LNCAP (cell line): ENCODE data around the gene SYNE2.

Experiments used
- TF ChIP-seq, protein P1 (sequence below): fragments of 450-650 bp; IDR thresholded peaks from 2 replicates; pipeline ENCODE4 v1.5.1; 2017; ENCODE audit warnings: mild to moderate bottlenecking

Gene SYNE2

DNA sequence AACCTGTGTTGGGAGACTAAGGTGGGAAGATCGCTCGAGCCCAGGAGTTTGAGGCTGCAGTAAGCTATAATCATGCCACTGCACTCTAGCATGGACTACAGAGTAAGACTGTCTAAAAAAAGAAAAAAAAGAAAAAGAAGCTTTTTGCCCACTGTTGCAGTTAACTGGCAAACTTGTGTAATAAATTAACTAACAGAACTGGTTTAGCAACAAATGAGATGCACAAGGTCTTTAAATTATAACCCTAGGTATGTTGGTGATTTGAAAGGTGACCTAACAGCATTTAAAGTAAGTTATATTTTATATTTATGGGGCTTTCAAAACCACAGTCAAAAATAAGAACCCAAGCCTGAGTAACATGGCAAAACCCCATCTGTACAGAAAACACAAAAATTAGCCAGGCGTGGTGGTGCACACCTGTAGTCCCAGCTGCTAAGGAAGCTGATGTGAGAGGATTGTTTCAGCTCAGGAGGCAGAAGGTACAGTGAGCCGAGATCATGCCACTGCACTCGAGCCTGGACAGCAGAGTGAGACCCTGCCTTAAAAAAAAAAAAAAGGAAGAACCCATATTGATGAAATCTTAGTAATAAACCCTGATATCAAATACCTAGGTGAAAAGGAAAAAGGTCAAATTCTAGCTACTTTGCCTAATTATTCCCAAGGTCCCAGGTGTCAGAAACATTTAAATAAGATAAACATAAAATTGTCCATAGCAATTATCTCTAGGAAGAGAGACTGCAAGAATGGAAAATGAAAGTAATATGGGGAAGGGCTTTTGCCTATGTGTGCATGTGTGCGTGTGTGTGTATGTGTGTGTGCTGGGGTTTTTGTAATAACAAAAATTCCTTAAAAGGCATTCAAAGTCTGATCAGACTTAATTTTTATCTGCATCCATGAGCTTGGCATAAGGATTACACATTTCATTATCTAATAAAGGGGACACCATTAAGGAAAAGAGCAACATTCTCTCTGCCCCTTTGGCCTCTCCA, 15.4 kb downstream of the SYNE2 start:
- TF ChIP-seq, protein P1, sequence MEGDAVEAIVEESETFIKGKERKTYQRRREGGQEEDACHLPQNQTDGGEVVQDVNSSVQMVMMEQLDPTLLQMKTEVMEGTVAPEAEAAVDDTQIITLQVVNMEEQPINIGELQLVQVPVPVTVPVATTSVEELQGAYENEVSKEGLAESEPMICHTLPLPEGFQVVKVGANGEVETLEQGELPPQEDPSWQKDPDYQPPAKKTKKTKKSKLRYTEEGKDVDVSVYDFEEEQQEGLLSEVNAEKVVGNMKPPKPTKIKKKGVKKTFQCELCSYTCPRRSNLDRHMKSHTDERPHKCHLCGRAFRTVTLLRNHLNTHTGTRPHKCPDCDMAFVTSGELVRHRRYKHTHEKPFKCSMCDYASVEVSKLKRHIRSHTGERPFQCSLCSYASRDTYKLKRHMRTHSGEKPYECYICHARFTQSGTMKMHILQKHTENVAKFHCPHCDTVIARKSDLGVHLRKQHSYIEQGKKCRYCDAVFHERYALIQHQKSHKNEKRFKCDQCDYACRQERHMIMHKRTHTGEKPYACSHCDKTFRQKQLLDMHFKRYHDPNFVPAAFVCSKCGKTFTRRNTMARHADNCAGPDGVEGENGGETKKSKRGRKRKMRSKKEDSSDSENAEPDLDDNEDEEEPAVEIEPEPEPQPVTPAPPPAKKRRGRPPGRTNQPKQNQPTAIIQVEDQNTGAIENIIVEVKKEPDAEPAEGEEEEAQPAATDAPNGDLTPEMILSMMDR: no peak

DNA sequence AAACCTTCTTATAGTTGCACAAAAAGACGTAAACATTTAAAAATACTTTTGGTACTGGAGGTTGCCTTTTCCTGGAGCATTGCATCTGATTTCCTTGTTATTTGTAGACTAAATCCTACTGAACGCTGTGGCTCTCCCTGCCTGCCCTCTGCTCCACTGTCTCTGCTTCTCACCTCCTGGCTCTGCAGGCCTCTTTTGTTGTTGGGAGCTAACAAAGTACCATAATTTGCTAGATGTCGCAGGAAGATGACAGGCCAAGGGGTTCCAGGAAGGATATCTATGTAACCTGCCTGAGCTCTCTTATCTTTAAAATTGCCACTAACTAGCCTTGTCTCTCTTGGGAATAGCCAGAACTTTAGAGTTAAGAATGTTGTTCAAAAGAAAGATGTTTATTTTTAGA, 21.4 kb downstream of the SYNE2 start:
- TF ChIP-seq, protein P1: no peak

DNA sequence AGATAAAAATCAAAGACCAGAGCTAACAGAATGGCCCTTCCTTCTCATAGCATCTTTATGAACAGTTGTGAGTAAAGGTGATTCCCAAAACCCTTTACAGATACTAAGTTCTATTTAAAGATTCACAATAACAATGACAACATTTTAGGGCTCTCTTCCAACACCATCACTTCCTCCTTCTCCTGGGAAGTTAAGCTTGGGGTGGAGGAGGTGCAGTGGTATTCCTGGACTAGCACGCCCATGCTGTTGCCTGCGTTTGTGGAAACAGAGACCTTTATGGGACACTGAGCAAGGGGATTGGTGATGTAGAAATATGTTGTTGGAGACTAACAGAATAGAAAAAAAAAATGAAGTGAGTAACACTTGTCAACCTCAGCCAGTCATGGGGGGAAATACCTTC, 22.5 kb downstream of the SYNE2 start:
- TF ChIP-seq, protein P1: no peak

DNA sequence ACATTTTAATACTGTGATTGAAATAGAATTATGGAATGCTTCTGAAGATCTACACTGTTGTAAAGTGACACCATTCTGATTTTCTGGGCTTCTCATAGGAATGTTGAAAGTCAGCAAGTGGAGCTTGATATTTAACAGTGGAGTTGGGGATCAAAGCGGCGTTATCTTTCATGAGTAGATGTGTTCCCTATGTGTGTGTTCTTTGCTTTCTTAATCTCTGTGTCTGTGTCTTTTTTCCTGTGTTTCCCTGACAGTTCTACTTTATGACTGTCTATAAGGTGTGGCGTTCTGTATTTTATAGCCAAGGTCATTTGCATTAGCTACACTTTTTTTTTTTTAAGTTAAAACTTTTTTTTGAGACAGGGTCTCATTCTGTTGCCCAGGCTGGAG, 24.7 kb downstream of the SYNE2 start:
- TF ChIP-seq, protein P1: no peak

DNA sequence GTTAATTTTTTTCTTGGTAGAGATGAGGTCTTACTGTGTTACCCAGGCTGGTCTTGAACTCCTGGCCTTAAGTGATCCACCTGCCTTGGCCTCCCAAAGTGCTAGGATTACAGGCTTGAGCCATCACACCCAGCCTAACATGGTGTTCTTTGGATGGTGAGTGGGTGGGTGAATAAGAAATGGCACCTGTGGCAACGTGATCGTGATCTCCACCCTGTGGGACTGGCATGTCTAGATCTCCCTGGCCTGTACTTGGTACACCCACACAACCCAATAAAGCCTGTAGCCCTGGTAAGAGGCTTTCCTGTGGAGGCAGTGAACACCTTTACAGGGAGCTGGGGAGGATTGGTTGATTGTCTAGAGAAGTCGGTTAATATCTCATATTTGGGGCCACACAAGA, 25.2 kb downstream of the SYNE2 start:
- TF ChIP-seq, protein P1: no peak

DNA sequence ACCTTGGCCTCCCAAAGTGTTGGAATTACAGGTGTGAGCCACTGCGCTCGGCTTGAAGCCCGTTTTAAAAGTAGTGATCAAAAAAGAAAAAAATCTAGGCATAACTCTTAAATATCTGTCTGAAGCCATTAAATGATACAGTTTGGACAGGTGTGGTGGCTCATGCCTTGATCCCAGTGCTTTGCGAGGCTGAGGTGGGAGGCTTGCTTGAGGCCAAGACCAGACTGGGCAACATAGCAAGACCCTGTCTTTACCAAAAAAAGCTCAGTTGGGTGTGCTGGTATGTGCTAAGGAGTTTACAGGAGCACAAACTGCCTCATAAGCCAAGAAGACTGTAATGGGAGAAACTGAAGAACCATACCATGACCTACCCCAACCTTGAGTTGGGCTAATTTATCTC, 26.0 kb downstream of the SYNE2 start:
- TF ChIP-seq, protein P1: no peak

DNA sequence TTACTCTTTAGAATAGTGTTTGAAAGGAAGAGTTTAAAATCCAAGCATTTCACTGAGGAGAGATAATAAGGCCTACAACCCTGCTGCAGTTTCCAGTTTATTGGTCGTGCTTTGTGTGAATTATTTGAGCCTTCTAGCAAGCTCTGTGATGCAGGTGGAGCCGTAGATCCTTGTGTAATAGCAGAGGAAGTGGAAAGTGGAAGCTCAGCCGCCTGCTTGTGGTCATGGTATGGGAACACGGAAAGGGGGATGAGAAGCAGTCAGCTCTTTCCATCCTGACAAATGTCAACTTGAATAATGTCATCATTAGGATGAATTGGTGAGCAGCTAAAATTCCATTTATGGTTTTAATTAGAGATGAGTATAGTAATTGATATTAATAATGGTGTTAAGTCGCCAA, 29.1 kb downstream of the SYNE2 start:
- TF ChIP-seq, protein P1: no peak
